GM11168 (cell line): ENCODE data around the gene TPCN2.
"Not testable (repeated sequence)": the region's sequence is repeated elsewhere in the genome, so short reads cannot be mapped to it uniquely, and the experiment has no call there.

Experiments used
- in situ Hi-C: fragments of 300-500 bp; cut with MboI; formaldehyde crosslinking; loops from one replicate; pipeline ENCODE4 v1.12.0; 2022; ENCODE audit warnings: low sequenced_read_pairs; ENCODE audit not compliant: unreplicated experiment

The TPCN2 gene

DNA sequence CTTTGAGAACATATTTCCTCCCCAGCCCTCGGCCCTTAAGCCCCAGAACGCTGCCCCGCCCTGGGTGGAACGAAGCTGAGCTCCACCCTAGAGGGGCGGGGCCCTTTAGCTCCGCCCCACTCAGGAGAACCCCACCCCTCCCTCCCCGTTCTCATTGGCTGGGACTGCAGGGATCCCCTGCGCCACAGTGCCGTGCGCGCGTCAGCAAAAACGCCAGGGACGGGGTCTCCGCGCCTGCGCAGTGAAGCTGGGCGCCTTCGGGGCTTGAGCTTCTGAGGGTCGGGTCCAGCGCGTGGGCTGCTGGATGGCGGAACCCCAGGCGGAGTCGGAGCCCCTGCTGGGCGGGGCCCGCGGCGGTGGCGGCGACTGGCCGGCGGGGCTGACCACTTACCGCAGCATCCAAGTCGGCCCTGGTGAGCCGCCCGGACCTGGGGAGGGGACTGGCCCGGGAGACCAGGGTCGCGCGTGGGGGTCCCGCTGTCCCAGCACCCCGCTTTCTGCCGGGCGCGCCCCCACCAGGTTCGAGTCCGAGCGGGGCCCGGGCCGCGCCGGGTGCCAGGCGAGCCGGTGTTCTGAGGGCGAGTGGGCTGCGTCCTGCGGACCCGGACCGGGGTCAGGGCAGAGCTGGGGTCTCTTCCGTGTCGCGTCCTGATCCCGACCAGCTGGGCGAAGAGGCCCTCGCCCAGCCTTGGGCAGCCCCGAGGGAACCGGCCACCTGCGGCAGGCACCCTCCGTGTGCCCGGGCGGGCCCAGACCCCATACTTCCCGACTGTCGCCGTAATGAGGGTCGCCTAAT is at the start of gene TPCN2:
Gene TPCN2 (plus strand): TSS at position 239 of the 796 bp plus-strand sequence. CDS start 66 bp downstream, at position 305.
- in situ Hi-C loops: no loop called here

- in situ Hi-C loops: no loop called here
Measured at GRCh38 chr11:68999093-68999747, 49.5 kb upstream of the TPCN2 start.

GRCh38 chr11:68999748-69000355 is 48.9 kb upstream of the TPCN2 start:
- in situ Hi-C loops: not testable (repeated sequence)

GRCh38 chr11:69000391-69000790 is 48.3 kb upstream of the TPCN2 start:
- in situ Hi-C loops: no loop called here

GRCh38 chr11:69000831-69001242 is 47.9 kb upstream of the TPCN2 start:
- in situ Hi-C loops: no loop called here

DNA sequence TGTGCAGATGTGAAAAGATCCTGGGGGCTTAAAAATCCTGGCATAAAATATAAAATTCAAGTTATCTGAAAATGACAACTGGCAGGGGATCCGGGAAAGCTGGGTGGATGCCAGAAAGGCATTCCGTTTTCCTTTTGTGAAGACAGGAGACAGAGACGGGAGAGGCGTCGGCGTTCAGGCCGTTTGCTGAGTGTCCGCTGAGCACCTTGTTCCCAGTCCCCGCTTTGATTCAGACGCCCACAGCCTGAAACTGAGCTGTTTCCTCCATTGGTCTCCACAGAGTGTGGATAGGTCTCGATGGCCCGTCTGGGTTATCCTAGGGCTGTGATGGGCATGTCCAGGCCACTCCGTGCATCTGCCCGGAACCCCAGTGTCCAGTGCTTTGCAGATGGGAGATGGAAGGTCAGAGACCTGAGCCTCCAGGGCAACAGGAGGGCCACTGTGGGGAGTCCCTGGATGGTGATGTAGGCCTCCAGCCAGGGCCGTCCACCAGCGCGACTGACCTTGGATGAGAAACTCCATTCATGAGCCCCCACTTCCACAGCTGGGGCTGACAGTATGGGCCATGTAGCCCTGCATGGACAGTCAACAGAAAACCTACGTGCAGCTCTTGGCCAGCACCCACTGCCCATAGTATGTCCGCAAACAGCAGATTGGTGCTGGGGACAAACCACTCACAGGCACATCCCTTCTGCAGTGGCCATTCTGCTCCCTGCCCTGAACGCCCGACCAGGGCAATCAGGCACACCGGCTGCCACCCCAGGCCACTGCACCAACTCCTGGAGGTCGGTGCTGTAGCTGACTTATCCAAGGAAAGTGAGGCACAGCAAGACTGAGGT is 47.3 kb upstream of the TPCN2 start:
- in situ Hi-C loops: no loop called here

- in situ Hi-C loops: no loop called here
Measured at GRCh38 chr11:69002110-69002569, 46.6 kb upstream of the TPCN2 start.

- in situ Hi-C loops: no loop called here
Measured at GRCh38 chr11:69002570-69003231, 46.0 kb upstream of the TPCN2 start.

DNA sequence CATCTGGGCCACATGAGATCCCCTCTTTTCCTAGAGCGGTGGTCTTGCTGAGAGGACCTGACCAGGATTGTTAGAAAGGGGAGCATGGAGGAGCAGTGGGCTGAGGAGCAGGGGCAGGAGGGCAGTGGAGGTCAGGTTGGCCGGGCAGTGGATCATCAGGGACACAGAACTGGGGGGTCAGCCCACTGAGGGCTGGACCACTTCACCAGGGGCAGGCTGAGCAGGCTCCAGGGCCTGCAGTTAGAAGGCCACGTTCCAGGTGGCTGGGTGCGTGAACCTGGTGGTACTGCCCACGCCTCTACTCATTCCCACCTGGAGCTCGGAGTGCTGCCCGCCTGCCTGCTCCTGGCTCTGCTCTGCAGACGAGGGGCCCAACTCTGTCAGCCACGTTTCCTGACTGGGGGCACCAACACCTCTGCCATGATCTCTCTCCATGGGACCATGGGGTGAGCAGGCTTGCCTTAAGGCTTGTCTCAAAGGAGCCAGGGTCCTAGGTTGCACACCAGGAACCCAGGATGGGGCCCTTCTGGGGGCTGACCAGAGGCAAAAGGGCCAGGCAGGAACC is 45.3 kb upstream of the TPCN2 start:
- in situ Hi-C loops: no loop called here

- in situ Hi-C loops: no loop called here
Measured at GRCh38 chr11:69003866-69004367, 44.8 kb upstream of the TPCN2 start.

DNA sequence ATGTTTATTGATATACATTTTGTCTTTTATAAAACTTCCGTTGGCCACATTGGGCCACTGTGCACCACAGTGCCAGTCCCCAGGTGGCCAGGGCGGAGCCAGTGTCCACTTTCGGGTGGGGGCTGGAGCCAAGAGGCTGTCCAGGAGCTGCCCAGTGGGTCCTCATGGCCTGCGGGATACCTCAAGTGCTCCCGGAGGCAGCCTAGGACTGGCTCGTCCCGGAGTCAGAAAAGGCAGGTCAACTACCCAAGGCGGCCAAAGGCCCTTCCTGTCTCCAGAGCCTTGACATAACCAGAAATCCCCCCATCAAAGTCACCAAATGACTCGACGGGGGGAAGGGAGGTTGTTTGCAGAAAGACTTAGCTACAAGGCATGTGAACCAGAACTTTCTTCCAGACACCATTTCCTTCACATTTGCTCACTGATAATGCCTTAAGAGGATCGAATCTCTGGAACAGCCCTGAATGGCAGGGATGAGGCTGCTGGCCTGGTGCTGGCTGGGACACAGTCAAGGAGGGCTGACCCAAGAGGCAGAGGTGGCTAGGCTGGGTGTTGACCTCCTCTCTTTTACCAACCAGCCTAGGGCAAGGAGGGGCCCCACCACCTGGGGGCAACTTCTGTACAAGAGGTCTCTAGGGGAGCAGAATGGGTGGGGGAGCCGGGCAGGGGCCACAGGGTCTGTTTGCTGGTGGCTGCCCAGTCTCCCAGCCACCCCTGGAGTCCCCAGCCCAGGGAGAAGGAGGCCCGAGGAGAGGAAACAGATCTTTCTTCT is 44.1 kb upstream of the TPCN2 start:
- in situ Hi-C loops: no loop called here

DNA sequence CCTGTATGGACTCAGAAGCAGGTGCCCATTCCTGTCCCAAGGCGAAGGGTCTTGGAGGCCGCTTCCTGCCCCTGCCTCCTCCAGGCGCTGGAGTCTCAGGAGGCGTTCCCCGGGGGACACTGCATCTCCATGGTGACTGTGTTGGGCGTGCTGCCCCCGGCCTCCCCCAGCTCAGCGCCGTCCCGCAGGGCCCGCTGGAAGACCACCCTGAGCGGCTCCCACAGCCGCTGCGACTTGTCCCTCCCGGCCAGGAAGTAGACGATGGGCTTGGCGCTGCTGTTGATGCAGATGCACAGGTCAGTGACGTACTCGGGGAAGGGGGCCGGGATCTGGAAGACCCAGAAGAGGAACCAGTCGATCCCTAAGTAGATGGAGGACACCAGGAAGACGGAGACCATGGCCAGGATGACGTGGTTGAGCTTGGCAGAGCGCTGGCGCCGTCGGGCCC is 43.5 kb upstream of the TPCN2 start:
- in situ Hi-C loops: no loop called here

DNA sequence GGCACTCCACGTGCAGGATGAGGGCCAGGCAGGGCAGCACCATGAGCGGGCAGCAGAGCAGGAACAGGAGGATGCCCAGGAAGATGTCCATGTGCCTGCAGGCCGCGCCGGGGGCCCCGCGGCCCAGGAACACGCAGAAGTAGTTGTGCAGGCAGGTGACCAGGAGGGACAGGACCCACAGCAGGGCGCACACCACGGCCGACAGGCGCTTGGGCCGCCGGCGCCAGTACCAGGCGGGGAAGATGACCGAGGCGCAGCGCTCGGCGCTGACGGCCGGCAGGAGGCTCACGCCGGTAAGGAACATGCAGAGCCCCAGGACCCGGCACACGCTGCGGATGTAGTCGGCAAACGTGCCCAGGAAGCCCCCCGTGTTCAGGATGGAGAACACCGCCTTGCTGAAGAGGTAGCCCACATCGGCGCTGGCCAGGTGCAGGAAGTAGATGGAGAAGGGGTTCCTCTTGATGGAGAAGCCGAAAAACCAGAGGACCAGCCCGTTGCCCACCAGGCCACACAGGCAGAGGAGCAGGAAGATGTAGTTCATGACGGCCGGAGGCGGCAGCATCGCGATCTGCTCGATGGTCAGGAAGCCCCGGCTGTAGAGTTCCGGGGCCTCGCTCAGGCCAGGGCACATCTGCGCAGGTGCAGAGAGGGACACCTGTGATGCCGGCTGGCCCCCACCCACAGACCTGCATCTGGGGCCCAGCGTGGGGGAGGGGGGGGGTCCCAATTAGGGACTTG is 42.9 kb upstream of the TPCN2 start:
- in situ Hi-C loops: no loop called here

DNA sequence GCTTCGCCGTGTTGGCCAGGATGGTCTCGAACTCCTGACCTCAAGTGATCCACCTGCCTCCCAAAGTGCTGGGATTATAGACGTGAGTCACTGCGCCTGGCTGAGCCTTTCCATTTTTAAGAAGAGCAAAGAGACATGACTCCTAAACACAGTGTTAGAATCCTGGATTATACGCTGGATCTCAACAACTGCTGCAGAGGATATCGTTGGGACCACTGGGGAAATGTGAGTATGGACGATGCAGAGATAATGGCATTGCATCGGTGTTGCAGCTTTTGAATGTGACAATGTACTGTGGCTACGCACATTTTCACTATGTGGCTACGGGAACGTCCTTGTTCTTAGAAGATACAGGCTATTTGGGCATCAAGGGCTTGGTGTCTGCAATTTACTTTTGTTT is 41.9 kb upstream of the TPCN2 start:
- in situ Hi-C loops: no loop called here

DNA sequence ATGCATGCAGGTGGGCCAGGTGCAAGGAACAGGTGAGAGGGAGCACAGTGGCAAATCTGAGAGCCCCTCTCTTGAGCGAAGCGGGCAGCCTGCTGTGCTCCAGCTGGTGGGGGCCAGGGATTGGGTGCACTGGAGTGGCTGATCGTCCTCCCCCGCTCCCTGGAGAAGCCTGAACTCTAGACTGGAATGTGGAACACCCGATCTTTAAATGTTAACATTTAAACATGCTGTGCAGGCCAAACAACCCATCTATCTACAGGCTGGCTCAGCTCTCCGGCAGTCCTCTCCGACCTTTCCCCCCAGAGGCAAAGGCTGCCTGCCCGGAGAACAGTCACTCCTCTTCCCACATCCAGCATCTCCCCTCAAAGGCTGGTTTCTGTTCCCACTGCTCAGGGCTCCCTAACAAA is 40.8 kb upstream of the TPCN2 start:
- in situ Hi-C loops: no loop called here

- in situ Hi-C loops: no loop called here
Measured at GRCh38 chr11:69008737-69009440, 39.8 kb upstream of the TPCN2 start.
